Limb (tissue), 2 donors: Measurements from ENCODE around the gene PUDP.
"Not testable (repeated sequence)": the region's sequence is repeated elsewhere in the genome, so short reads cannot be mapped to it uniquely, and the experiment has no call there.

Source experiments
- DNase-seq, 2 donors: peaks; one replicate each; pipeline ENCODE4 v3.0.0-alpha.2; 2016; ENCODE audit errors: extremely low spot score in 2 of 2

The PUDP gene

GRCh38 chrX:7147978-7148854, at the start of gene PUDP:
PUDP (minus strand) TSS chrX:7148153; CDS start chrX:7148113, 40 bp downstream.
- peak; percentile 81 to 89 for DNase-seq

DNA sequence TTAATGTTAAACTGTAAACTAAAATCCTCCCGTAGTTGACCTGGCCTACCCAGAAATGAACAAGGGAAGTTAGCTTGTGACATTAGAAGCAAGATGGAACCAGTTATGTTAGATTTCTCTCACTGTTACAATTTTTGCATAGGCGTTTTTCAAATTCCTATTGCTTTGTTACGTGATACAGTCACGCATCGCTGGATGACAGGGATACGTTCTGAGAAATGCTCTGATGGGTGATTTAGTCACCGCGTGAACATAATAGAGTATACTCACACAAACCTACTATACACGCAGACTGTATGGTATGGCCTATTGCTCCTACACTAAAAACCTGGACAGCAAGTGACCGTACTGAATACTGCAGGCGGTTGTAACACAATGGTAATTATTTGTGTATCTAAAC, 46.7 kb upstream of the PUDP start:
- no peak for DNase-seq

GRCh38 chrX:7192871-7193270, 44.9 kb upstream of the PUDP start:
- DNase-seq = no peak

GRCh38 chrX:7191681-7192110, 43.7 kb upstream of the PUDP start:
- no peak for DNase-seq

GRCh38 chrX:7190157-7190556, 42.2 kb upstream of the PUDP start:
- no peak for DNase-seq

DNA sequence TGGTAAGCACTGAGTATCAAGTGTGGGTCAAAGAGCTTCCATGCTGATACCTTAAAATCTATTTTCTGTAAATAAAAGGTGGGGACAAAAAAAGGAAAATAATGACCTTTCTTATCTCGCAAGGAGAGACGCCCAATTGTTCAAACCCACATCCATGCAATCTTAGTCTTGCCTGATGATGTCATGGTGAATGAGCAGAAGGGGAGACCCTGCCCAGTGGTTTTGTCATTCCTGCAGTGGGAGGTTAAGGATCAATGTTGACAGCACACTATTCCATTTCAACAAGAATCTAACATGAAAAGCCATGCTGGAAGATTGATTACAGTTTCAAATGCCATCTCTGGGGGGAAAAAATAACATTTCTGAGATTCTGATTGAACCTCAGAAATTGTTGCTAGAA, 40.7 kb upstream of the PUDP start:
- no peak for DNase-seq

GRCh38 chrX:7184816-7185215, 36.9 kb upstream of the PUDP start:
- no peak for DNase-seq

GRCh38 chrX:7179446-7179845, 31.5 kb upstream of the PUDP start:
- DNase-seq = no peak

- not testable (repeated sequence) for DNase-seq
Observed at GRCh38 chrX:7178859-7179258, 30.9 kb upstream of the PUDP start.

DNA sequence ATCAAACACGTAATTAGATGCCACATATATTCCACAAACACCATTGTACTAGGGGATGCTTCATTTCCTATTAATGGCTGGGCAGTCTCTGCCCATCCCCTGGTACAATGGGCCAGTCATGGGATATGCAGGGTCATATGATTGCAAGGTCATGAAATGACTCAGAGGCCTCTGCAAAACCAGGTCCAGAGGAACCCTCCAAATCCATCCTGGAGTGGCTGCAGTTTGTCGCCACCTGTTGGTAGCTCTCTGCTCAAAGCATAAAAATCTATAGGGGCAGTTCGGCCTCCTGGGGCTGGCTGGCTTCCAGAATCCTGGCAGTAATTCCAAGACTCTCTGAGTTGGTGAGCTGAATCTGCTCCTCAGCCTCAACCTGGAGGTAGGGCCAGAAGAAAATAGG, 22.9 kb upstream of the PUDP start:
- no peak for DNase-seq

- no peak for DNase-seq
Observed at GRCh38 chrX:7169627-7170026, 21.7 kb upstream of the PUDP start.

DNA sequence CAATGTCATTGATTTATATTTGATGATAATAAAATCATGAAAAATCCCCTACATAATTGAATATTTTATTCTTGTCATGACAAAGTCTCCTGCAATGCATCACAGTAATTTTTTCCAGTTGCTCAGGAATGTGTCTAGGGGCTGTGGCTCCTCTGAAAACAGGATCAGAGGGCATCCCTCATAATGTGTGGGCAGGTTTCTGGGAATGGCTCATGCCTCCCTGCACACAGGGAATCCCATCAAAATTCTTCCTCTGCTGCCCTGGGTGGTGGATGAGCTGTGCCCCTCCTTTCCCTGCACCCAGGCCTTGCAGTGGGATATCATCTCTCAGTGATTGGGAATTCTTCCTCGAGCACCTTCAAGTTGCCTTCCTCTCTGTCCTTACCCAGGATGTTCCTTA, 20.4 kb upstream of the PUDP start:
- no peak for DNase-seq

DNA sequence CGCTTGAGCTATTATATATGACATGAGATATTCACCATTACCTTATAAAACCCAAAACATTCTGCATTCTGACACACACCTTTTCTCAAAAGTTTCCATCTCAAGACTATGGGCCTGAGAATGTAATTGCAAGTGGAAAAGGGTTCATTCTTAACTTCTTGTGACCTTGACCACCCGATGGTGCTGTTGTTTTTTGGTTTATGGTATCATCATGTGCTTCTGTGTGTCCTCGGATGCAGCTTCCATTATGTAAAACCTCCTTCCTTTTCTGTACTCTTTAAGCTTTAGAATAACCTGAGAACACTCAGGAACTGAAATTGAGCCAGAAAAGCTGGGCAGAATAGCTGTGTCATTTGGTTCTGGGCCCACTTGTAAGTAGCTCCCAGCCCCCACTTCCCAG, 16.2 kb upstream of the PUDP start:
- DNase-seq = no peak

- no peak for DNase-seq
Observed at GRCh38 chrX:7163146-7163677, 15.3 kb upstream of the PUDP start.

DNA sequence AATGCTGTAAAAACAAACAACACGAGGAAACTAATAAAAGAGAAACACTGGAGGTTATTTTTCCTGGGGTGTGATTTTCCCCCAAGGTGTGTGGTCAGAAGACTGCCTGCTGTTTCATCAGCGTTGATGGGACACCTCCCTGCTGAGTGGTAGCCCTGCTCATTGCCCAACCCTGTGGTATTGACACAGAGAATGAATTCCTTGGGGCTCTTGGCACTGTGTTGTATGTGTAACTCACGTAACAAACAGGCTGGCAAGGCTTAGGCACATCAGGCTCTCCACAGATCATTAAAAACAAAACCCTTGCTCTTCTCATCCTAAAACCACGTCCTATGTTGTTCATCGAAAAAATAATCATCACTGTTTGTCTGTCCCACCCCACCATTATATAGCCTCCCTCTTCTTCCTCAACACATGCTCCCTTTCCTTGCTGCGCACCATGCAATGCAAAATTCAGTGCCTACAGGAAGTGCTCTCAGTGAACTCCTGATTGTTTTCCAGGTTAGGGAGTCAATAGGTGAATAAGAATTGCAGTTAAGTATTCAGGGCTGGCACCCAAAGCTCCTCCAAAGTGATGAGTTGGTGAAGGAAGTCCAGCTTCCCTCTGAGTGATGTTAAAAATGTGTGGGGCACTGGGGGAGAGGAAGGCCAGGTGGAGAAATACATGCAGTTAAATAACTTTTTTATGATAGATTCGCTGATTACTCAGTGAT, 11.4 kb upstream of the PUDP start:
- no peak for DNase-seq

DNA sequence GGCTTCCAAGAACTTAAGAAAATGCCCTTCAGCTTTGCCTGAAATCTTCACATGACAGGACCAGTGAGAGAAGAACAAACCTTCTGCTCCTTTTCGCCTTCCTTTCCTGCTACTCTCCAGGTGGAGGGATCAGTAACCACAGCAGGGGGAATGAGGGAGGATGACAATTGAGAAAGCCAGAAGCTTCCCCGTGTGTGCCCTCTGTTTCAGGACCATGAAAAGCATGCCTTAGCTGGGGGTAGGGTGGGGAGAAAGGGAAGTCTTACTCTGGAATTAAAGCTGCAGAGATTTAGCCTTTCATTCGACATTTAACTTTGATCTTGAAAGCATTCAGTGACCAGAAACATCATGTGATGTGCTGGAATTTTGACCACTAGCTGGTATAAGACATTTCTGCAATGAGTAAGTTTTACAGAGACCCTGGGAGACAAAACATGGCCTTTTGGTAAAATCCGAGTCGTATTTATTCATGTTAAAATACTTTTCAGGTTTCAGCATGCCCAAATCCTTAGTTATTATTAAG, 10.6 kb upstream of the PUDP start:
- no peak for DNase-seq

GRCh38 chrX:7156879-7157278, 8.9 kb upstream of the PUDP start:
- DNase-seq = no peak

- no peak for DNase-seq
Observed at GRCh38 chrX:7155163-7155562, 7.2 kb upstream of the PUDP start.

DNA sequence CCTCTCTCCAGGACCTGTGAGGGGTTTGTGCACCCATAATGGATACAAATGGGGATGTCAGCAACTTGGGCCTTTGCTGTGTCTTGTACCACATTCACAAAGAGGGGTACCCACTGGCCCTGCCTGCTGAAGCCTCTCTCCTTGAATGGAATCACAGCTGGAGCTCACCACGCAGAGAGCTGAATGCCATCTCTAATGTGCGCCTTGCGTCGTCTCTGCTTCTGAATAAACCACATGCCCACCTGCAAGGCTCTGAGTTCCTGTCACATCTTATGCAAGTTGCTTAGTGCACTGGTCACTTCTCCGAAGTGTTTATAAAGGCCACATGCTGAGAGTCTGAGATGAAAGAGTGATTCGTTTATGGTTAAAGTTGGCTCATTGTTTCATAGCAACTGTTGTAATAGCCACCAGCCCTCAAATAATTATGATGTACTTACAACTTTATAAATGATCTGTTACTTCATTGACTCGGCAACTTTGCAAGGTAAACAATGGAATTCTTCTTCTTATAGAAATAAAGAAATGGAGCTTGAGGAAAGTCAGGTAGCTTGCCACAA, 6.2 kb upstream of the PUDP start:
- no peak for DNase-seq

- no peak for DNase-seq
Observed at GRCh38 chrX:7153231-7153630, 5.3 kb upstream of the PUDP start.

DNA sequence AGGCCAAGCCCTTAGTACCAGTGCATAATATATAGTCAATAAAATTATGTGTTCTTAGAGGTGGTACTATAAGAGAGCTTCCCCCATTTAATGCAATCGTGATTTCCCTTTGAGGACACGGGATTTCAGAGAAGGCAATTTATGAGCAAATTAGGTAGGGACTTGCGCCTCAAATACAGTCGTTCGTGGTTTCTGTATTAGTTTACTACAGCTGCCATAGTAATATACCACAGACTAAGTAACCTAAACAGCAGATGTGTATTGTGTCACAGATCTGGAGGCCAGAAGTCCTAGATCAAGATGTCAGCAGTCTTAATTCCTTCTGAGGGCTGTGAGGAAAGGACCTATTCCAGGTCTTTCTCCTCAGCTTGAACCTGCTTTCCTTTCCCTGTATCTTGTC, 1.5 kb upstream of the PUDP start:
- DNase-seq = no peak

DNA sequence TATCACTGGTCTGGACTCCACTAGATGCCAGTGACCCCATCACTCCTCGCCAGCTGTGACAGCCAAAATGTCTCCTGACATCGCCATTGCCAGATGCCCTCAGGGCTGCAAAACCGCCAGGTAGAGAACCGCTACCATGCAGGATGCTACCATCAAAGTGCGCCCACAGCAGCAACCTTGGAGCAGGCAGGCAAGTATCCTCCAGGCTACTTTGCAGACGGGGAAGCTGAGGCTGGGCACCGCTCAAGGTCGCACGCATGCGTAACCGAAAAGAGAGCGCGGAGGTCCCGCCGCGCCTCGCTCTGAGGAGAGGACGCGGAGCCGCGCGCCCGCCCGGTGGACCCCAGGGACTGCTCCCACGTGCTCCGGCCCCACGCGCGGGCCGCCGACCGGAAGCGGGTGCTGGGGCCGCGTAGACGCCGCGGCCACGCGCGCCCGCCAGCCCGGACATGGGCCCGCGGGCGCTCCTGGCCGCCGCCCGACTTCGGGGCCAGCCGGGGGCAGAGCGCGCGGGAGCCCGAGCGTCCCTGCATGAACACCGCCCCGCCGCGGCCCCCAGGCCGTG, 458 bp downstream of the PUDP start, which contains the start of gene STS:
STS (plus strand) TSS at position 300 of the 565 bp plus-strand sequence. CDS start 105,488 bp downstream, outside the sequence.
- peak in 1 of 2 donors; percentile 72 for DNase-seq
